SU-DHL-6 (cell line): ENCODE data around the gene GNAQ.

Source experiments
- H2AFZ ChIP-seq: fragments of 200-600 bp; sonication (generic); 2 replicates; pipeline ENCODE4 v1.6.1; 2014; ENCODE audit warnings: low read depth, mild to moderate bottlenecking, moderate library complexity, mixed read lengths, antibody characterized with exemption, low read length; ENCODE audit not compliant: severe bottlenecking
- H3F3A ChIP-seq: fragments of 200-600 bp; shearing (Covaris generic); 2 replicates; pipeline ENCODE4 v1.6.0; 2016; ENCODE audit warnings: antibody characterized with exemption, mild to moderate bottlenecking; ENCODE audit not compliant: insufficient read depth
- H3K27ac ChIP-seq: fragments of 200-600 bp; sonication (generic); 2 replicates; pipeline ENCODE4 v1.5.1; 2016; ENCODE audit warnings: low read depth, mild to moderate bottlenecking, low read length, moderate library complexity, mixed read lengths
- H3K27me3 ChIP-seq: fragments of 200-600 bp; sonication (generic), shearing (Covaris generic); 2 replicates; pipeline ENCODE4 v1.6.0; 2014; ENCODE audit warnings: mild to moderate bottlenecking, low read length
- H3K36me3 ChIP-seq: fragments of 200-600 bp; sonication (generic); 2 replicates; pipeline ENCODE4 v1.6.1; 2014; ENCODE audit warnings: mild to moderate bottlenecking, low read length, mixed read lengths
- H3K4me2 ChIP-seq: fragments of 300-600, 200-600 bp; shearing (Covaris generic), sonication (generic); 2 replicates; pipeline ENCODE4 v1.6.0; 2014; ENCODE audit warnings: low read length, low read depth, mild to moderate bottlenecking; ENCODE audit not compliant: poor library complexity, severe bottlenecking
- H3K4me3 ChIP-seq: fragments of 200-600 bp; sonication (generic); 2 replicates; pipeline ENCODE4 v1.5.1; 2014; ENCODE audit warnings: antibody characterized with exemption, low read length, mild to moderate bottlenecking, mixed read lengths; ENCODE audit not compliant: insufficient read depth, poor library complexity, severe bottlenecking
- H3K79me2 ChIP-seq: fragments of 200-600 bp; sonication (generic); 2 replicates; pipeline ENCODE4 v1.6.1; 2014; ENCODE audit warnings: mild to moderate bottlenecking, low read length, moderate library complexity; ENCODE audit not compliant: insufficient read depth
- H3K9ac ChIP-seq: fragments of 200-600 bp; sonication (generic); 2 replicates; pipeline ENCODE4 v1.7.0; 2014; ENCODE audit warnings: mild to moderate bottlenecking, low read length
- H3K9me2 ChIP-seq: fragments of 200-600 bp; sonication (generic); replicated peaks from 2 replicates; pipeline ENCODE4 v1.6.1; 2014; ENCODE audit warnings: low read length; ENCODE audit not compliant: insufficient read depth
- H3K9me3 ChIP-seq: fragments of 200-600 bp; sonication (generic); 2 replicates; pipeline ENCODE4 v1.6.1; 2014; ENCODE audit warnings: low read length, mixed read lengths; ENCODE audit not compliant: insufficient read depth
- H4K20me1 ChIP-seq: fragments of 200-600 bp; sonication (generic); 2 replicates; pipeline ENCODE4 v1.6.1; 2014; ENCODE audit warnings: low read depth, mild to moderate bottlenecking, antibody characterized with exemption, low read length, moderate library complexity, mixed read lengths
- EZH2phosphoT487 ChIP-seq: fragments of 200-600 bp; sonication (generic), shearing (Covaris generic); conservative IDR thresholded peaks from 2 replicates; pipeline ENCODE4 v1.6.1; 2018; ENCODE audit warnings: mild to moderate bottlenecking, antibody characterized with exemption, low read length, moderate library complexity, mixed read lengths
- TF ChIP-seq, protein P1 (sequence below): fragments of 200-600 bp; sonication (generic); IDR thresholded peaks from one replicate; pipeline ENCODE4 v1.5.1; 2017; ENCODE audit warnings: antibody characterized with exemption, mild to moderate bottlenecking, low read length, moderate library complexity; ENCODE audit not compliant: insufficient read depth, poor library complexity, severe bottlenecking

GNAQ gene

DNA sequence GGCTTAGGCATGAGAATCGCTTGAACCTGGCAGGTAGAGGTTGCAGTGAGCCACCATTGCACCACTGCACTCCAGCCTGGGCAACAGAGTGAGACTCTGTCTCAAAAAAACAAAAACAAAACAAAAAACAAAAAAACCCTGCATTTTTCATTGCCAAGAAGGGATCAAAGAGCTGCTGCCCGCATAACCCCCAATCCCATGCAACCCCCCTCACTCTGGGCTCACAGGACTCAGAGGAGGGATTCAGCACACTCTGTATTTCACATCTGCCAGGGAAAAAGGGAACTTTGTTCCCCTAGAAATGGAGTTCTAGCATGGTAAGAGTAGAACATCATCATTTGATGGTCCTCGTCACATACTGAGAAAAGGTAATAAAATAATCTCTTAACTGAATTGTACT lies 229.5 kb downstream of the GNAQ start:
- Histone ChIP-seq H3K9ac (no peak overlapping the region), H3K27me3 (no peaks in the 10 kb centered on the region), H3K9me2 (no peaks in the 10 kb centered on the region), H3K4me3 (no peak overlapping the region), H3K4me2 (no peak overlapping the region), H3K27ac (no peak overlapping the region), H3K9me3 (no peaks in the 10 kb centered on the region), H3F3A (no peaks in the 10 kb centered on the region), H4K20me1 (no peaks in the 10 kb centered on the region), H3K79me2 (no peaks in the 10 kb centered on the region), H2AFZ (no peak overlapping the region), H3K36me3 (no peaks in the 10 kb centered on the region)
- TF ChIP-seq, protein P1, sequence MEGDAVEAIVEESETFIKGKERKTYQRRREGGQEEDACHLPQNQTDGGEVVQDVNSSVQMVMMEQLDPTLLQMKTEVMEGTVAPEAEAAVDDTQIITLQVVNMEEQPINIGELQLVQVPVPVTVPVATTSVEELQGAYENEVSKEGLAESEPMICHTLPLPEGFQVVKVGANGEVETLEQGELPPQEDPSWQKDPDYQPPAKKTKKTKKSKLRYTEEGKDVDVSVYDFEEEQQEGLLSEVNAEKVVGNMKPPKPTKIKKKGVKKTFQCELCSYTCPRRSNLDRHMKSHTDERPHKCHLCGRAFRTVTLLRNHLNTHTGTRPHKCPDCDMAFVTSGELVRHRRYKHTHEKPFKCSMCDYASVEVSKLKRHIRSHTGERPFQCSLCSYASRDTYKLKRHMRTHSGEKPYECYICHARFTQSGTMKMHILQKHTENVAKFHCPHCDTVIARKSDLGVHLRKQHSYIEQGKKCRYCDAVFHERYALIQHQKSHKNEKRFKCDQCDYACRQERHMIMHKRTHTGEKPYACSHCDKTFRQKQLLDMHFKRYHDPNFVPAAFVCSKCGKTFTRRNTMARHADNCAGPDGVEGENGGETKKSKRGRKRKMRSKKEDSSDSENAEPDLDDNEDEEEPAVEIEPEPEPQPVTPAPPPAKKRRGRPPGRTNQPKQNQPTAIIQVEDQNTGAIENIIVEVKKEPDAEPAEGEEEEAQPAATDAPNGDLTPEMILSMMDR: no peak
- TF ChIP-seq EZH2phosphoT487: no peak

DNA sequence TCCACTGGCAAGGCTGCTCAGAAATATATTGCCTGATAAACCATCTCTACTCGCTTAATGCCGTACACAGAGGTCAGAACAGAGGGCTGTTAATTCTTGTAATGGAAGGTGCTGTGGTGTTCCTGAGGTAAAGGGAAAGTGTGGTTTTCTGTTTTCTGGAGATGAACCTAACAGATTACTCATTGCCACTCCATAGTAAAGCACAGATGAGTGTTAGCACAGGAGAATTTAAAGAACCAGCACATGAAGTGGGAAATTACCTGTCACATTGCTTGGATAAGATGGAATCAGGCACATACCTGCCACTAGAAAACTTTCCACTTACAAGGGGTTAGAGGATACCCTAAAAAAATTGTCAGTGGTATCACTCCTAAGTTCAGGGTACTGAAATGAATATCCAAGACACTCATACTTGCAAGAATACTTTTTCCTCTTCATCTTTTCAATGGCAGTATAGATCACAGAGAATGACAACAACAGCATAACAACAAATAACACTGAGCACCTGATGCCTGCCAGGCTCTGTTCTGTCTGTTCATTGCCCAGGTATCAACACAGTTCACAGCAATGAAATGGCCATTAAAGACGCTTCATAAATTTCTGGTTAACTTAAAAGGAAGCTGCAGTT lies 230.6 kb downstream of the GNAQ start:
- no peak overlapping the region for H3K27ac ChIP-seq
- H3K9me2 ChIP-seq: no peaks in the 10 kb centered on the region
- H2AFZ ChIP-seq: no peak overlapping the region
- no peak for TF ChIP-seq EZH2phosphoT487
- TF ChIP-seq, protein P1: no peak
- H3K9ac ChIP-seq: no peak overlapping the region
- H3K36me3 ChIP-seq: no peaks in the 10 kb centered on the region
- no peak overlapping the region for H3K4me3 ChIP-seq
- no peaks in the 10 kb centered on the region for H3K9me3 ChIP-seq
- no peaks in the 10 kb centered on the region for H3K27me3 ChIP-seq
- no peaks in the 10 kb centered on the region for H3K79me2 ChIP-seq
- no peak overlapping the region for H3K4me2 ChIP-seq
- no peaks in the 10 kb centered on the region for H4K20me1 ChIP-seq
- H3F3A ChIP-seq: no peaks in the 10 kb centered on the region

DNA sequence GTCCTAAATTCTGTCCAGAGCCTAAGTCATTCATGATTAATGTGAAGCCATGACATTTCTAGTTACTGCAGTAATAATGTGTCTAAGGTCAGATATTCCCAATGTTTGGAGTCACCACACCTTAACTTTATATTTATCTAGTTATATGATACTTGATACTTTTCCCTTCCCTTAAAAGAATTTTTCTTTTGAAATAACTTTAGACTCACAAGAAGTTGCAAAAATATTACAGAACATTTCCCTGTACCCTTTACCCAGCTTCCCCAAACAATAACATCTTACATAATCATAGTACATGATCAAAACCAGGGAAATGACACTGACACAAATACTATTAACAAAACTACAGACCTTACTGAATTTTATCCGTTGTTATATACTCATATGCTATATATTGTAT lies 233.5 kb downstream of the GNAQ start:
- Histone ChIP-seq H3K79me2 (no peaks in the 10 kb centered on the region), H3K9me2 (no peaks in the 10 kb centered on the region), H3F3A (no peaks in the 10 kb centered on the region), H3K9me3 (no peaks in the 10 kb centered on the region), H3K4me3 (no peak overlapping the region), H3K27me3 (no peaks in the 10 kb centered on the region), H3K4me2 (no peak overlapping the region), H3K9ac (no peak overlapping the region), H2AFZ (no peak overlapping the region), H4K20me1 (no peaks in the 10 kb centered on the region), H3K27ac (no peak overlapping the region), H3K36me3 (no peaks in the 10 kb centered on the region)
- TF ChIP-seq, protein P1: no peak
